Neuron (in vitro differentiated cells): Measurements from ENCODE around the gene EXOSC7.
"Not testable (repeated sequence)": the region's sequence is repeated elsewhere in the genome, so short reads cannot be mapped to it uniquely, and the experiment has no call there.

ENCODE experiments used
- H2AFZ ChIP-seq: one replicate; pipeline ENCODE4 v1.6.1; 2013; ENCODE audit warnings: low read depth, mild to moderate bottlenecking, inconsistent platforms, low read length, moderate library complexity
- H3K27me3 ChIP-seq: one replicate; pipeline ENCODE4 v1.6.1; 2013; ENCODE audit warnings: low read length; ENCODE audit not compliant: insufficient read depth
- H3K36me3 ChIP-seq: one replicate; pipeline ENCODE4 v1.6.1; 2013; ENCODE audit warnings: low read length; ENCODE audit not compliant: insufficient read depth
- H3K4me1 ChIP-seq: one replicate; pipeline ENCODE4 v1.6.1; 2013; ENCODE audit warnings: low read length; ENCODE audit not compliant: insufficient read depth
- H3K4me3 ChIP-seq: 2 replicates; pipeline ENCODE4 v1.5.1; 2013; ENCODE audit warnings: mild to moderate bottlenecking, low read length, moderate library complexity
- H3K9me3 ChIP-seq: one replicate; pipeline ENCODE4 v1.6.1; 2013; ENCODE audit warnings: low read length

The EXOSC7 gene

DNA sequence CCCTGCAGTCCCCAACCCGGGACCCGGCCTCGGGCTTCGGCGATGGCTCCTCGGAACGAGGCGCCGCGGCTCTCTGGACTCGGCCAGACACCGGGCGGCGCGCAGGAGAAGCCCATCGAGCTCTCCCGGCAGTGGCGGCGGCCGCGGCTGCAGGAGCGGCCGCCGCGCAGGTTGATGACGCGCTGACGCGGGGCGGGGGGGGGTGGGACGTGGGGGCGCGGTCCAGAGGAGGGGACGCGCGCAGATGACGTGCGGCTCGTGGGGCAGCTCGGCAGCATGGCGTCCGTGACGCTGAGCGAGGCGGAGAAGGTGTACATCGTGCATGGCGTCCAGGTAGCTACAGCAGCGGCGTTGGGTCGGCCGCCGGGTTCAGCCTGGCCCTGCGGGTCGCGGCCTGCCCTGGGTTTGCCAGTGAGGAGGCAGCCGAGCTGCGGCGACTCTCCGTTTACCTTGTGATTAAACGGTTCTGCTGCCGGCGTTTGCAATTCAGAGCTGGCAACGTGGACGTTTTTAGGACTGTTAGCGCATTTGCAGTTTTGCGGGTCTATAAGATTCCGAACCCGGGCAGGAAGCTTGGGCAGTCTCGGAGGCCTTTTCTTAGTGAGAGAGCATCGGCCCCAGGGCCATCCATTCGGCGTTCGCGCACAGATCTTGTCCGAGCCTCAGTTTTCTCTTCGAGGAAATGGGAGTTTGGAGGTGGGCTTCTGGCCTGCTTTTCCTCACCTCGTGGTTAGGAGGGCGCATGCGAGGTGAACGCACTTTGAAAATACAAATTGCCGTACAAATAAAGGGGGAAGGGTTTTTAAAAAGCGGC is at the start of gene EXOSC7, which contains the start of gene ZDHHC3:
Gene EXOSC7 (plus strand): TSS at position 243 of the 814 bp plus-strand sequence. CDS start 34 bp downstream, at position 277.
Gene ZDHHC3 (minus strand): TSS at position 173 of the 814 bp plus-strand sequence. CDS start 16,738 bp downstream, outside the sequence.
- no peaks in the 10 kb centered on the region for H3K9me3 ChIP-seq
- peaks cover 19% of the 10 kb centered on the region for H3K4me1 ChIP-seq
- H3K36me3 ChIP-seq = no peaks in the 10 kb centered on the region
- peak within 1 kb of the TSS; percentile 88 for H3K4me3 ChIP-seq
- no peaks in the 10 kb centered on the region for H3K27me3 ChIP-seq
- peak within 1 kb of the TSS; percentile 96 for H2AFZ ChIP-seq

DNA sequence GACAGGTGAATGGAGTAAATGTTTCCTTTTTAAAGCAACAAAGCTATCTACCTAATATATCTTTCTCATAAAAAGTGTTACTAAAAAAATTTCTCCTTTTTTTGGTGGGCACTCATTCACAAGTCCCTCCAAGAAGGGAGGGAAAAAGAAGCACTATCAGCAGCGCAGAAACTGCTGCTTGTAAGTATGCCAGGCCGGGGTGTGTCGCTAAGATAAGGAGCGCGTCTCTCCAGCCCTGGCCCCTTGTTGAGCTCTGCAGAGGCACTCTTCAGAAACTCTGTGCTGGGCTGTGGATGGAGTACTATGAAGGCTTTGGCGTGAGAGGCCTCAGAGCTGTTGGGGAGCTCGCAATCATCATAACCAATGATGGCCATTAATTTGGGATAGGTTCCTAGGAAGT is 49.1 kb upstream of the EXOSC7 start:
- Histone ChIP-seq H2AFZ (no peak overlapping the region), H3K4me1 (peaks cover 6% of the 10 kb centered on the region), H3K36me3 (peaks cover 53% of the 10 kb centered on the region), H3K9me3 (no peaks in the 10 kb centered on the region), H3K27me3 (no peaks in the 10 kb centered on the region), H3K4me3 (no peak overlapping the region)

DNA sequence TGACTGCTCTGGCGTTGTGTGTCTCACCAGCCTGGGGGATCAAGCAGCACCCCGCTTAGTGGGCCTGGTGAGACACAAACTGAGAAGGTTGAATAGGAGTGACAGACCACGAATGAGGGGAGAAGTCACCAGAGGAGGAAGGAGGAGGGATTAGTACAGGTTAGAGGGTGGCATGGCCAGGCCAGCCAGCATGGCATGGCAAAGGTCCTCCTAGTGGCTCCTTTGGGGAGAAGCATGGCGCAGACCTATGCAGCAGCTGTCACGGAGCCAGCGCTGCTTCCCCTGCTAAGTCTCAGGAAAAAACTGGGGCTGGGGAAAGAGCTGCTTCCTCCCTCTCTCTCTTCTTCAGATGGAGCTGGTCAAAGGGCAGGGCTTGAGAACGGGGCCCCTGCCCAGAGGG is 48.7 kb upstream of the EXOSC7 start:
- Histone ChIP-seq H3K36me3 (peaks cover 50% of the 10 kb centered on the region), H3K4me1 (peaks cover 11% of the 10 kb centered on the region), H3K27me3 (no peaks in the 10 kb centered on the region), H2AFZ (no peak overlapping the region), H3K9me3 (no peaks in the 10 kb centered on the region), H3K4me3 (no peak overlapping the region)

DNA sequence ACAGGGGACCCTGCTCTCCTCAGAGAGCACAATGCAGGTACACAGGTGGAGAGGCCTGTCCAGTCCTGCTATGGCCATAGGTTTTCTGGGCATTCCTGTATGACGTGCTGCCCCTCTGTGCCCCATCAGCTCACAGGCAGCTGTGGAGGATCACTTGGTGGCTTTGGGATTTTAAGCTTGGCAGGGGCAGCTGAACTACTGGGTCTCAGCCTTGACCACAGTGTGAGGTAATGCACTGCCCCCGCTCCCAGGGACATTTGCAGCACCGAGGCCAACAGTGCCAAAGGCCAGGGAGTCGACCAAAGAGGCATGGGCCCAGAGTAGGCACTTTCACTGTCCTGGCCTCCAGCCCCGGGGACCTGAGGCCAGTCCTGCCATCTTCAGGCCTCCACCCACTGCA is 46.3 kb upstream of the EXOSC7 start:
- H3K4me1 ChIP-seq = peaks cover 24% of the 10 kb centered on the region
- H3K36me3 ChIP-seq = peaks cover 60% of the 10 kb centered on the region
- no peaks in the 10 kb centered on the region for H3K9me3 ChIP-seq
- no peak overlapping the region for H2AFZ ChIP-seq
- H3K4me3 ChIP-seq = no peak overlapping the region
- H3K27me3 ChIP-seq = no peaks in the 10 kb centered on the region

DNA sequence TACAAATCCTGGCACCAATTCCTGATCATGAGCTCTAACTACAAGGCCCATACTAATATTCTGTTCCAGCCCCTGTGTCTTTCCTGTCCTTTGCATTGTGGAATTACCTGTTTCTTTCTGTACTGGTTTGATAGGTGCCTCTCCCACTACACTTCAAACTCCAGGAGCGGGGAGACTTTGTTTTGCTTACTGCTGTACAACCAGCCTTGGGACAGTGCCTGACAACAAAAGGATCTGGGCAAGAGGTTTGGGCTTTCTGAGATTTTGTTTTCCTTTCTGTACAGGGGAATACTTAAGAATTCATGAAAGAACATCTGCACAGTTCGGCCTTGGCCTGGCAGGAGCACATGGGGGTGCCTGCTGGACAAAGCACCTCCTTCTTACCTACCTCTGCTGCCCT is 45.1 kb upstream of the EXOSC7 start:
- H3K4me3 ChIP-seq = no peak overlapping the region
- no peaks in the 10 kb centered on the region for H3K27me3 ChIP-seq
- peaks cover 54% of the 10 kb centered on the region for H3K36me3 ChIP-seq
- H3K4me1 ChIP-seq = peaks cover 24% of the 10 kb centered on the region
- no peaks in the 10 kb centered on the region for H3K9me3 ChIP-seq
- H2AFZ ChIP-seq = no peak overlapping the region

DNA sequence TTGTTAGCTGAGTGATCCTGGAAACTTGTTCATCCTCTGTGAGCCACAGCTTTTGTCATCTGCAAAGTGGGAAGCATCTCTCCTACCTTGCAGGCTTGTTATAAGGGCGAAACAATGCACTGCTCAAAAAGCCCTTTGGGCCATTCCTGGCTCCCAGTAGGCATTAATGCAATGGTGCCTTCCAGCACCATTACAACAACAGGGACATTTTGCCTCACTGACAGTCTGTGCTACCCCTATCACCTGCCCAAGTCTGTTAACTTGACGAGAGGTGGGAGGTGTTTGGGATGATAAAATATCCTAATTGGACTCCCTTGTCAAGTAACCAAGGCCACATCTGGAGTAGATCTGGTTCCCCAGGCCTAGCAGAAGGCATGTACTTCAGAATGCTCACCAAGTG is 44.3 kb upstream of the EXOSC7 start:
- Histone ChIP-seq H3K36me3 (peaks cover 46% of the 10 kb centered on the region), H3K27me3 (no peaks in the 10 kb centered on the region), H3K4me3 (no peak overlapping the region), H3K9me3 (no peaks in the 10 kb centered on the region), H2AFZ (no peak overlapping the region), H3K4me1 (peaks cover 24% of the 10 kb centered on the region)

DNA sequence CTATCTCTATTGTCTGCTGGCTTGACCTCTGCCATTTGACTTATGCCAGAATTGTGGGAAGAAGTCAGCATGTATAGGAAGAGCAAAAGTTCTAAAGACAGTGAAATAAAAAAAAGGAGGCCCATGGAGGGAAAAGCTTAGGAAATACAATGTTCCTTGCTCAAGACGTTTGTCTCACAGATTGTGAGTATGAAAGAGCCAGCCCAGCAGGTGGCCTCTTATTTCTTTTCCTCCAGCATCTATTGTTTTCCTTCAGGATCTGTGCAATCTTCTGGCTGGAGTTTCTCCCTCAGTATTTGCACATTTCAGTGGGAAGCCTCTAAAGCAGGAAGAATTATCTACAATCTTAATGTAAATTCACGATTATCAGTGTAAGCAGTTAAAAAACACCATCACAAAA is 43.8 kb upstream of the EXOSC7 start:
- H2AFZ ChIP-seq = no peak overlapping the region
- no peak overlapping the region for H3K4me3 ChIP-seq
- H3K9me3 ChIP-seq = no peaks in the 10 kb centered on the region
- no peaks in the 10 kb centered on the region for H3K27me3 ChIP-seq
- H3K36me3 ChIP-seq = peaks cover 41% of the 10 kb centered on the region
- H3K4me1 ChIP-seq = peaks cover 24% of the 10 kb centered on the region

DNA sequence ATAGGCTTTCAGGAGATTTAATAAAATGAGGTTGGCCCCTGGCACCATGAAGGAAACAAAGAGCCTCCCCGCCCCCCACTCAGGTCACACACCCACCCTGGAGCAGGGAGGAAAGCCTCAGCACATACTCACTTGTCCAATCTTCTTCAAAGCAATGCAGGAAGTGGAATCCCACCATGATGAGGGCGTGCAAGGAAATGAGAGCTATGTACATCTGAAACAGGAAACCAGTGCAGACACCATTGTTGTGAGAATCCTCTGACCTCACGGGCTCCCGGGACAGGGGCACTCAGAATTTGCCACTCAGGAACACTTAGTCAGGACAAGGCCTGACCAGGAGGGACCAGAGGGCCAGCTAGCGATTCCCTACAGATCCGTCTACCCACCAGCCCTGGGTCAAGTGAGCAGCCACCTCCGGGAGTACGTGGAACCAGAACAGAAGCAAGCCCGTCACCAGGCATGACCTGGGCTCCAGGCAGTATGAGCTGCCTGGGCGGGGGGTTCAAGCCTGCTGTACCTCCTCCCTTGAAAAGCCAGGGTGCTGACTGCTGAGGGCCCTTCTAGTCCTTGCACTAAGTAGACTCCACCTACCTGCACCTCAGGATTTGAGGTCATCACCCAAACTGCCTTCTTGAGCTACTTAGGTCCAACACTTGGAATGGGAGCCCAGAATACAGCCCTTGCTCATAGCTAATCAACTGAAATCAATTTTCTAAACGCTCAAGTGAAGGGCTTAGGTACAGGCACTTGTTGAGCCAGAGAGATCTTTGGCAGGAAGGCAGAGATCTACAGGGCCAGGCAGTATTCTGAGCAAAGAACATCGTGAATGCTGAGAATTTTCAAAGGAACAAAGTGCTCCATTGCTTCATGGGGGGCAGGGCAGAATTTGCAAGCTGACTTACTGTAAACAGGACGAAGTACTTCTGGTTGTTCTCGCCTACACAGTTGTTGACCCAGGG is 42.8 kb upstream of the EXOSC7 start:
- Histone ChIP-seq H3K4me3 (no peak overlapping the region), H2AFZ (no peak overlapping the region), H3K9me3 (no peaks in the 10 kb centered on the region), H3K27me3 (no peaks in the 10 kb centered on the region), H3K4me1 (peaks cover 24% of the 10 kb centered on the region), H3K36me3 (peaks cover 39% of the 10 kb centered on the region)

DNA sequence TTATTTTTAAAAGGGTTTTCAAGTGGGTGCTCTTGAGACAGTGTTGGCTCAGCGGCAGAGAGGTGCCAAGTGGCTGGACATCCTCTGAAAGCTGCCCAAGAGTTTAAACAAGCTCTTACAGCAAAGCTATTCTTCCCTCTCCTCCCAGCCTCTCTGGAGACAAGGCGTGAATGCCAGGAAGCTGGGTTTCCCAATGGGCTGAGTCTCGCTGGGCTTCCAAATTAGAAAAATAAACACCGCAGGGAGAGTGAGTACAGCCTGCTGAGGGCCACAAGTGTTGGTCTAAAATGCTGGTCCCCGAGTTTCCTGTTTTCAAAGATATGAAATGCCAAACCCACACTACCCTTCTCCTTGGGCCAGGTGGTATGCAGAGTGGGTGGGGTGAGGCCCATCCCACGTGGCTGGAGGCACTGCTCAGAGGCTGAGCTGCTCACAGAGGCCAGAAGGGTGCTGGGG is 36.4 kb upstream of the EXOSC7 start:
- no peak overlapping the region for H2AFZ ChIP-seq
- H3K4me1 ChIP-seq = no peaks in the 10 kb centered on the region
- H3K4me3 ChIP-seq = no peak overlapping the region
- peaks cover 46% of the 10 kb centered on the region for H3K36me3 ChIP-seq
- H3K9me3 ChIP-seq = no peaks in the 10 kb centered on the region
- no peaks in the 10 kb centered on the region for H3K27me3 ChIP-seq

DNA sequence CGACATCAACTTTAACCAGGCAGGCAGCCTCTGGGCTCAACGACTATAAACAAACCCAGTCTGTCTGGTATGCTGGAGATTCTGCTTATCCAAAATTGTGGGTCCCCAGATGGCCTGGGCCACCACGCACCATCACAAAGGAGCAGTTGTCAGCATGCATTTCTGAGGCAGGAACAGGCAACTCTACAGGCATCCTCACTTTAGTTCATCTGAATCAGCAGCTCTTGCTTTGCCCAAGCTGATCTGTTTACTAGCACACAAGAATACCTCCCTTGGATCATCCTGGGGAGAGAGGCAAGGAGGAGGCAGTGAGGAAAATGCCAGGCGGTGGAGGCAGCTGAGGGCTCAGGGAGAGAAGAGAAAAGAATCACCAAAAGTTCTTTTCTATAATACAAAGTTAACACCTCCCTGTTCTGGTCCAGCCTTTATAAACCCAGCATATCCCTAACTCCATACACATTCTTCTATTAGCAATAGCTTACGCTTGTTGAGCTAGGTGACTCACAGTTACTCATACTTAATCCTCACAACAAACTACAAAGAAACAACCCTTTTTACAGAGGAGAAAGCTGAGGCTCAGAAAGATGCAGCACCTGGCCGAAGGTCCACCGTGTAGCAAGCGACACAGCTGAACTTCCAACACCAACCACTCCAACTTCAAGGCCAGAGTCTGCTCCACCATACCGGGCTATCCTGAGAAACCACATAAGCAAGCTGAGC is 33.7 kb upstream of the EXOSC7 start:
- peaks cover 51% of the 10 kb centered on the region for H3K36me3 ChIP-seq
- no peaks in the 10 kb centered on the region for H3K4me1 ChIP-seq
- H3K4me3 ChIP-seq = no peak overlapping the region
- H2AFZ ChIP-seq = no peak overlapping the region
- H3K27me3 ChIP-seq = no peaks in the 10 kb centered on the region
- no peaks in the 10 kb centered on the region for H3K9me3 ChIP-seq

DNA sequence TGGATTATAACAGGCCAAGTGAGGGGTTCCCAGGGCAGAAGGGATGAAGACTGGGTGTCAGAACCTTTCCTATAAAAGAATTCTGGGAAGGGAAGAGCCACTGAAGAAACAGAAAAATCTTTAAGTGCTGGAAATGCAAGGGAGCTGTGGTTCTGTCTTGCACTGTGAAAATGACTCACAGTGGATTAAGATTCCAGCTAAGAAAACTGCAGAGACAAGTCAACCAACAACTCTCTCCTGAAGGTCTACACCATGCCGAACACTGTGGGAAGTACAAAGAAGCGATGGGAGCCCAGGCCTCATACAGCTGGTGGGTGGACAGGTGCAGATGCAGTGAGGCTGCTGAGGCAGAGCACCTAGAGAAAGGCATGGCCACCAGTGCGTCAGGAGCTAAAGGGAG is 27.8 kb upstream of the EXOSC7 start:
- peaks cover 18% of the 10 kb centered on the region for H3K4me1 ChIP-seq
- H3K27me3 ChIP-seq = no peaks in the 10 kb centered on the region
- H2AFZ ChIP-seq = no peak overlapping the region
- no peak overlapping the region for H3K4me3 ChIP-seq
- no peaks in the 10 kb centered on the region for H3K9me3 ChIP-seq
- H3K36me3 ChIP-seq = peaks cover 5% of the 10 kb centered on the region

DNA sequence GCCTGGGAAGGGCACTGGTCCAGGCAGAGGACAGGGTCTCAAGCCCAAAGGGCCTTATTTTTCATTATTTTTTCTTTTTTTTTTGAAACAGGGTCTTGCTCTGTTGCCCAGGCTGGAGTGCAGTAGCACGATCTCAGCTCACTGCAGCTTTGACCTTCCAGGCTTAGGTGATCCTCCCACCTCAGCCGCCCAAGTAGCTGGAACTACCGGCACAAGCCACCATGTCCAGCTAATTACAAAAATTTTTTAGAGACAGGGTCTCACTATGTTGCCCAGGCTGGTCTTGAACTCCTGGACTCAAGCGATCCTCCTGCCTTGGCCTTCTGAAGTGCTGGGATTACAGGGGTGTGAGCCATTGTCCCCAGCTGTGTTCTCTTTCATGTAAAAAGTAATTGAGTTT is 26.3 kb upstream of the EXOSC7 start:
- not testable (repeated sequence) for H3K4me3 ChIP-seq, H3K36me3 ChIP-seq, H3K27me3 ChIP-seq, H3K9me3 ChIP-seq, H2AFZ ChIP-seq
- H3K4me1 ChIP-seq = peaks cover 18% of the 10 kb centered on the region
